Stimulated activated CD4-positive, alpha-beta T cell treated with anti-CD3 and anti-CD28 coated beads, Interleukin-12 subunit alpha, Interleukin-12 subunit beta, amount 100 ng/mL, for 4 hours (primary cell): Measurements from ENCODE around the gene GORAB.

Experiments
- DNase-seq: peaks from one replicate; pipeline ENCODE4 v3.0.0-alpha.2; 2020

Gene GORAB

GRCh38 chr1:170539154-170539553 lies 7.2 kb downstream of the GORAB start:
- DNase-seq = no peak

- DNase-seq = no peak
Observed at GRCh38 chr1:170544624-170545023, 12.7 kb downstream of the GORAB start.

- DNase-seq = no peak
Observed at GRCh38 chr1:170545476-170545875, 13.5 kb downstream of the GORAB start.

GRCh38 chr1:170547255-170547654 lies 15.3 kb downstream of the GORAB start:
- no peak for DNase-seq

GRCh38 chr1:170548497-170548896 lies 16.5 kb downstream of the GORAB start:
- DNase-seq = no peak

GRCh38 chr1:170555370-170555769 lies 23.4 kb downstream of the GORAB start:
- DNase-seq = no peak

GRCh38 chr1:170556917-170557316 lies 25.0 kb downstream of the GORAB start:
- no peak for DNase-seq

GRCh38 chr1:170558731-170559130 lies 26.8 kb downstream of the GORAB start:
- DNase-seq = no peak

GRCh38 chr1:170559166-170559565 lies 27.2 kb downstream of the GORAB start:
- DNase-seq = no peak

GRCh38 chr1:170560681-170561285 lies 28.8 kb downstream of the GORAB start:
- no peak for DNase-seq

- DNase-seq = no peak
Observed at GRCh38 chr1:170562646-170563338, 30.8 kb downstream of the GORAB start.

GRCh38 chr1:170567214-170567613 lies 35.2 kb downstream of the GORAB start:
- no peak for DNase-seq

- no peak for DNase-seq
Observed at GRCh38 chr1:170568197-170568596, 36.2 kb downstream of the GORAB start.

- no peak for DNase-seq
Observed at GRCh38 chr1:170576980-170577379, 45.0 kb downstream of the GORAB start.

GRCh38 chr1:170578359-170578758 lies 46.4 kb downstream of the GORAB start:
- no peak for DNase-seq

- DNase-seq = no peak
Observed at GRCh38 chr1:170580636-170581440, 48.9 kb downstream of the GORAB start.

GRCh38 chr1:170583186-170583585 lies 51.2 kb downstream of the GORAB start:
- DNase-seq = no peak

- no peak for DNase-seq
Observed at GRCh38 chr1:170586321-170587252, 54.6 kb downstream of the GORAB start.

- DNase-seq = no peak
Observed at GRCh38 chr1:170587253-170587593, 55.3 kb downstream of the GORAB start.

GRCh38 chr1:170590921-170591705 lies 59.1 kb downstream of the GORAB start:
- no peak for DNase-seq

- DNase-seq = no peak
Observed at GRCh38 chr1:170592591-170593111, 60.7 kb downstream of the GORAB start.
